CD4-positive, CD25-positive, alpha-beta regulatory T cell (primary cell): Measurements from ENCODE around the gene GPATCH2. TPM values are rescaled to one million over a fixed set of nuclear protein-coding genes. Genes with fewer than 3 reads are reported as not detected.
"Not testable (repeated sequence)": the region's sequence is repeated elsewhere in the genome, so short reads cannot be mapped to it uniquely, and the experiment has no call there.

Experiments
- ATAC-seq, 2 donors: fragments of 150-1000 bp; cut with Tn5 transposase; one replicate each; pipeline ENCODE4 v1.10.0; 2021; ENCODE audit warnings: low read depth in 2 of 2, moderate number of reproducible peaks in 2 of 2, moderate library complexity in 1 of 2
- DNase-seq, 3 donors: peaks; one replicate each; pipeline versions ENCODE4 v3.0.0 to v3.0.0-alpha.2; 2012 to 2022; ENCODE audit warnings: mixed read lengths in 1 of 3
- H3K27ac ChIP-seq: one replicate; pipeline ENCODE4 v1.7.0; 2013; ENCODE audit warnings: mild to moderate bottlenecking, low read length; ENCODE audit not compliant: insufficient read depth, poor library complexity, severe bottlenecking
- H3K27me3 ChIP-seq: one replicate; pipeline ENCODE4 v1.7.0; 2013; ENCODE audit warnings: low read length; ENCODE audit not compliant: control insufficient read depth, insufficient read depth
- H3K36me3 ChIP-seq: one replicate; pipeline ENCODE4 v1.7.0; 2013; ENCODE audit warnings: mild to moderate bottlenecking, low read length, moderate library complexity; ENCODE audit not compliant: control insufficient read depth, insufficient read depth
- H3K4me1 ChIP-seq: 2 replicates; pipeline ENCODE4 v1.7.0; 2013; ENCODE audit warnings: mild to moderate bottlenecking, low read length; ENCODE audit not compliant: insufficient read depth, control insufficient read depth, poor library complexity, severe bottlenecking
- H3K4me3 ChIP-seq: one replicate; pipeline ENCODE4 v1.7.0; 2013; ENCODE audit warnings: low read depth, mild to moderate bottlenecking, low read length, moderate library complexity
- H3K9me3 ChIP-seq, 2 experiments: 1 replicate in 1 of 2; 2 replicates in 1 of 2; pipeline ENCODE4 v1.7.0; 2013; ENCODE audit warnings: low read length in 2 of 2, mild to moderate bottlenecking in 1 of 2, moderate library complexity in 1 of 2; ENCODE audit not compliant: control insufficient read depth in 2 of 2
- H3K27ac Mint-ChIP-seq, 3 donors: one replicate each; pipeline ENCODE4 v1.8.0; 2020 to 2022; ENCODE audit warnings: mild to moderate bottlenecking in 3 of 3, mixed read lengths in 3 of 3, moderate library complexity in 2 of 3
- H3K27me3 Mint-ChIP-seq: one replicate; pipeline ENCODE4 v1.8.0; 2022; ENCODE audit warnings: mild to moderate bottlenecking, mixed read lengths
- H3K36me3 Mint-ChIP-seq: one replicate; pipeline ENCODE4 v1.8.0; 2020; ENCODE audit warnings: mixed read lengths
- H3K4me1 Mint-ChIP-seq, 4 donors: one replicate each; pipeline ENCODE4 v1.8.0; 2020 to 2022; ENCODE audit warnings: mixed read lengths in 4 of 4, mild to moderate bottlenecking in 1 of 4
- H3K4me3 Mint-ChIP-seq, 4 donors: one replicate each; pipeline ENCODE4 v1.8.0; 2020 to 2022; ENCODE audit warnings: mild to moderate bottlenecking in 4 of 4, mixed read lengths in 4 of 4, moderate library complexity in 3 of 4
- H3K9me3 Mint-ChIP-seq, 7 donors: one replicate each; pipeline ENCODE4 v1.8.0; 2020 to 2022; ENCODE audit warnings: mixed read lengths in 7 of 7, mild to moderate bottlenecking in 3 of 7, moderate library complexity in 2 of 7
- polyA plus RNA-seq, 4 donors: library from polyadenylated mRNA; unstranded; fragments of 300-500 nt; fragmentation: Illumina TruSeq; gene quantifications; one replicate each; pipeline ENCODE4 v1.2.3, GENCODE V29; 2021
- total RNA-seq: library from RNA; stranded (reverse); gene quantifications from one replicate; pipeline ENCODE4 v1.2.3, GENCODE V29; 2022

The GPATCH2 gene
- total and polyA plus RNA-seq, 5 donors from 2014 or later, result 3.4 to 17.0 (median 4.4) TPM

DNA sequence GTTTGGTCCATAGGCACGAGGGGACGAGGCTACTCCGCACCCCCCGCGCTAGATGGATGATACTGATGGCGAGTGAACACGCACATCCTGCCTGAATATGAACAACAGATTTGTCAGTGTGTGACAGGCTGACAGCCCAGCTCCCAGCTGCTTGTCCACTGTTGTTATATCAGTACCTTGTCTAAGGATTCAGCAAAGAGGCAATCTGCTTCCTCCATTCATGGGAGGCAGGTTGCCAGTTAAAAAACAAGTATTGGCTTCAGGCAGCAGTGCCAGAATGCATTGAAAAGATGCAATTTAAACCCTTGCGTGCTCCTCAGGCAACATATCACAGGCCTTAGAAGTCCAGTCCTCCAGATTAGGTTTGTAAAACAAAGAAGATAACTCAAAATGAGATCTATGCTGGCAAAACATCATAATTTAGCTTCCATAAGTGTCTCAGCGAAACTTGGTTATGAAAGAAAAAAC lies 223.3 kb downstream of the GPATCH2 start:
- H3K27me3 ChIP-seq, result no peaks in the 10 kb centered on the region
- H3K4me1 ChIP-seq, result no peaks in the 10 kb centered on the region
- DNase-seq (no peak), ATAC-seq (no peak)
- H3K4me1 Mint-ChIP-seq, result no peaks in the 10 kb centered on the region
- H3K27ac Mint-ChIP-seq, result no peak overlapping the region
- no peak overlapping the region for H3K4me3 ChIP-seq
- no peaks in the 10 kb centered on the region for H3K36me3 ChIP-seq
- no peaks in the 10 kb centered on the region for H3K36me3 Mint-ChIP-seq
- H3K9me3 Mint-ChIP-seq, result peaks cover 0 to 3% (median 0%) of the 10 kb centered on the region in 7 donors
- peaks cover 4% of the 10 kb centered on the region for H3K27me3 Mint-ChIP-seq
- no peak overlapping the region for H3K27ac ChIP-seq
- no peak overlapping the region for H3K4me3 Mint-ChIP-seq
- no peaks in the 10 kb centered on the region for H3K9me3 ChIP-seq

DNA sequence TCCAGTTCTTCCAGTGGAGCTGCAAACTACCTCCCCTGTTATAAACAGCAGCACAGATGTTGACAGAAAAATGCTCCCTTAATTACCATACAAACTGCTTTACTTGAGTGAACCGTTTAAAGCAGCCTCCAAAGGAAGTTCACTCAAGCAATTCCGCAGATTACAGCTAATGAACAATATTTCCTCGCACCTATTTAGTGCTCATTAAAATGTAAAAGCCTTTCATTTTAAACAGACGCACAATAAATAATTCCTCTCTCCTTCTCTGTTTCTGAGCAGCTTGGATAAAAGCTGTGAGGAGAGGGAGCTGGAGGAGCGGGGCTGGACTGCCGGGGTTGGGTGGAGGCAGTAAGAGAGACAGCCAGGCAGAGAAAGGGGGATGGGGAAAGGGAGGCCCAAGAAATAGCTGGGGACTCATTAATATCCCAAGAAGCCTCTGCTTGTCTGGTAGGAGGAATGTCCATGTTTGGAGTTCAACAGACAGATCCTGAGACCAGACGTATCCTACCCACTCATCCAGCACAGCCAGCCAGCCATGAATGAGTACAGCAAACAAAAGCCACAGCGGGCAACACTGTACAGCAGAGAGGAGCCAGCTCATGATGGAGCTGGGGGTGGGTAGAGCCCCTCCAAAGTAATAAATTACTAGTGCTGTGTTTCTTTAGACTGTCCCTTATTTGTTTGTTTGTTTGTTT lies 227.7 kb downstream of the GPATCH2 start:
- Histone ChIP-seq H3K4me1 (no peaks in the 10 kb centered on the region), H3K27ac (no peak overlapping the region), H3K36me3 (no peaks in the 10 kb centered on the region), H3K27me3 (no peaks in the 10 kb centered on the region), H3K9me3 (no peaks in the 10 kb centered on the region), H3K4me3 (no peak overlapping the region)
- Mint-ChIP-seq H3K4me3 (no peak overlapping the region), H3K27me3 (no peaks in the 10 kb centered on the region), H3K4me1 (no peaks in the 10 kb centered on the region), H3K36me3 (no peaks in the 10 kb centered on the region), H3K27ac (no peak overlapping the region), H3K9me3 (peaks cover 0 to 7% (median 0%) of the 10 kb centered on the region in 7 donors)
- no peak for DNase-seq
- ATAC-seq, result no peak

DNA sequence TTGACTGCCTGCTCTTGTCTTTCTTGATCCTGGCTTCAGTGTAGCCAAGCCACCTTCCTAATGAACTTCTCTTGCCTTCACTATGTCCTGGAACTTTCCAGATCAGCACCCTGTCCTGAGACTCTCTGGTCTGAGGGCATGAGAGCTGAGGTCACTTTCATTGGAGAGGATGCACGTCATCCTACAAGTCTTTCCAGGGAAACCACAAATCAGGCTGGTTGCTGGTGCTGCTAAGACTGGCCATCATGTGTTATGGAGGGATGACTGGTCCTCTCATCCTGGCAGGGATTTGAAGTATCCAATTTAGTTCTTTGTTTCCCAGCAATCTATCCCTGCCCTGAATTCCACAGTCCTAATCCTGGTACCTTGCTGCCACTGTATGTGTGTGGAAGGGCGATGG lies 228.6 kb downstream of the GPATCH2 start:
- ATAC-seq (no peak), DNase-seq (no peak)
- Mint-ChIP-seq H3K4me1 (no peaks in the 10 kb centered on the region), H3K9me3 (peaks cover 0 to 7% (median 0%) of the 10 kb centered on the region in 7 donors), H3K27me3 (no peaks in the 10 kb centered on the region), H3K27ac (no peak overlapping the region), H3K36me3 (no peaks in the 10 kb centered on the region), H3K4me3 (no peak overlapping the region)
- Histone ChIP-seq H3K4me1 (no peaks in the 10 kb centered on the region), H3K36me3 (no peaks in the 10 kb centered on the region), H3K27ac (no peak overlapping the region), H3K9me3 (no peaks in the 10 kb centered on the region), H3K4me3 (no peak overlapping the region), H3K27me3 (no peaks in the 10 kb centered on the region)

DNA sequence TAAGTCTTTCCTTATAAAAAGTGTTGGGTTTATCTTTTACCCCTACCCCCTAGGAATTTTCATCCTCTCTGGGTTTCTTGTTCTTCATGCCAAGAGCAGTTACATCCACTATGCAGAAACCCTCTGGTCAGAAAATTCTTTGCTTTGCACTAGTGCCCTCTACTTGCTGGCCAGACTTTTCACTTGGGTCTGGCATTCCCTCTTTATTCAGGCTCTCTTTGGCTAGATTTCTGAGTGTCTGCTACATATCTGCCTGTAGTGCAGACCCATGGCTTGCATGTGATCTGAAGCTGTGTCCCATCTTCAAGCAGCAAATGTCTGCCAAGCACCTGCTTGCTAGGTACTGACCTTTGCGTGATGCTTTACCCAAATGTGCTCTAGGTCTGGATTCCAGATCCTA lies 237.0 kb downstream of the GPATCH2 start:
- H3K27ac ChIP-seq, result no peak overlapping the region
- H3K9me3 ChIP-seq, result no peaks in the 10 kb centered on the region
- H3K4me1 ChIP-seq, result no peaks in the 10 kb centered on the region
- no peaks in the 10 kb centered on the region for H3K36me3 ChIP-seq
- no peaks in the 10 kb centered on the region for H3K9me3 Mint-ChIP-seq
- no peak overlapping the region for H3K4me3 Mint-ChIP-seq
- DNase-seq, result no peak
- H3K27me3 ChIP-seq, result no peaks in the 10 kb centered on the region
- H3K36me3 Mint-ChIP-seq, result no peaks in the 10 kb centered on the region
- no peaks in the 10 kb centered on the region for H3K27me3 Mint-ChIP-seq
- no peak overlapping the region for H3K27ac Mint-ChIP-seq
- H3K4me1 Mint-ChIP-seq, result no peaks in the 10 kb centered on the region
- no peak for ATAC-seq
- no peak overlapping the region for H3K4me3 ChIP-seq

DNA sequence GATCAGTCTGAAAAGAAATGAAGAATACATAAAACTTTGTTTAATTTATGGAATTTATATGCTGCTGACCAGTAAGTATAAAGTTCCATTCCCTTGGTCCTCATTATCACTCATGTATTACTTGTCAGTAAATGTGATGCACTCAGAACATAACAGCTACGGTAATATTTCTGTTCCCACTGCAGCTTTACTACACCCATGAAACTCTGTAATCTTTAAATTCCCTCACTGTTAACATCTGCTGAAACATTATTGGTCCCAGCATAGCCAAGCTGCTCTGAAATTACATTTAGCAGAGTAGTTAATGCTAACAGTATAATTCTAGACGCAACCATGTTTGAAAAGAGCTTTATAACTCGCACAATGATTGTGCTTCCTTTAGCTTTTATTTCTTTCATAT lies 238.4 kb downstream of the GPATCH2 start:
- Mint-ChIP-seq H3K4me3 (no peak overlapping the region), H3K4me1 (no peaks in the 10 kb centered on the region), H3K27ac (no peak overlapping the region), H3K36me3 (no peaks in the 10 kb centered on the region), H3K9me3 (no peaks in the 10 kb centered on the region), H3K27me3 (no peaks in the 10 kb centered on the region)
- H3K9me3 ChIP-seq, result no peaks in the 10 kb centered on the region
- ATAC-seq, result no peak
- no peaks in the 10 kb centered on the region for H3K36me3 ChIP-seq
- H3K27me3 ChIP-seq, result no peaks in the 10 kb centered on the region
- H3K4me3 ChIP-seq, result no peak overlapping the region
- no peak overlapping the region for H3K27ac ChIP-seq
- no peaks in the 10 kb centered on the region for H3K4me1 ChIP-seq
- no peak for DNase-seq

DNA sequence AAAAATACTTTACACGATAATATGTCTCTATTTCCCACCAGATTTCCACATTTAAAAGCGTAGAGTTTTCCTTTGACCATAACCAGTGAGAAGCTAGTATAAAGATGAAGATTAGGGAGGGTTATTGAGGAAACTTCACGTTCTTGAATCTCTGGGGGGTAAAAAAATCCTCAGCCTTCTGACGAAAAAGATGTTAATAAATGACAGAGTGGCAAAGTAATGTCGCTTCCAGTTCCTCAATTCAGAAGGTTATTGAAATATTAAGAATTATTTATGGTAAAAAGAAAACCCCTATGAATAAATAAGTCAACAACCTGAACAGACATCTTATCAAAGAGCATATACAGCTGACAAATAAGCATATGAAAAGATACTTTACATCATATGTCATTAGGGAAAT lies 241.0 kb downstream of the GPATCH2 start:
- no peaks in the 10 kb centered on the region for H3K27me3 Mint-ChIP-seq
- H3K27ac ChIP-seq, result no peak overlapping the region
- ATAC-seq, result no peak
- no peaks in the 10 kb centered on the region for H3K36me3 Mint-ChIP-seq
- no peaks in the 10 kb centered on the region for H3K4me1 ChIP-seq
- no peaks in the 10 kb centered on the region for H3K4me1 Mint-ChIP-seq
- no peaks in the 10 kb centered on the region for H3K27me3 ChIP-seq
- no peak overlapping the region for H3K4me3 Mint-ChIP-seq
- H3K36me3 ChIP-seq, result no peaks in the 10 kb centered on the region
- no peak for DNase-seq
- H3K27ac Mint-ChIP-seq, result no peak overlapping the region
- peaks cover 0 to 4% (median 0%) of the 10 kb centered on the region in 7 donors for H3K9me3 Mint-ChIP-seq
- H3K4me3 ChIP-seq, result no peak overlapping the region
- H3K9me3 ChIP-seq, result no peaks in the 10 kb centered on the region

DNA sequence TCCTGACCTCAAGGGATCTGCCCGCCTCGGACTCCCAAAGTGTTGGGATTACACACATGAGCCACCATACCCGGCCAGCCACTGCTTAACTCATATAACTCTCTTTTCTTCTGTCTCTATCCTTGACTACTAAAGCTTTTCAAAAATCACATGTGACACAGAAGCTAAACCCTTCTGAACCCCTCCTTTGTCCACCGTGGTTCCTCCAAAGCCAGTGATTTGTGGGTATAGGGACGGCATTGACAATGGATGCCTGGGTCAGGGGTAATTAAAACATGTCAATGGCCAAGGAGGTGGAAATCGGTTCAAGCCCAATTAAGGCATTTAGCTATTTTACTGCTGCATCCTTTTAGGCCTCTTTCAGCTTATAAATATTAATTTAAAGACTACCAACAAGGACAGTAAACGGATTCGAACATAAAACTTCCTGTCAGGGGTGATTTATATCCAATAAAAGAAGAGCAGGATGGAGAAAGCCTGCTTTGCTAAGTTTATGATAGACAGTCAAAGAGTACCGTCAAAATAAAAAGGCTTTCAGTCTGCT lies 242.3 kb downstream of the GPATCH2 start:
- DNase-seq (no peak), ATAC-seq (no peak)
- H3K4me3 Mint-ChIP-seq, result no peak overlapping the region
- H3K36me3 Mint-ChIP-seq, result no peaks in the 10 kb centered on the region
- H3K27ac Mint-ChIP-seq, result no peak overlapping the region
- H3K9me3 ChIP-seq, result no peaks in the 10 kb centered on the region
- no peaks in the 10 kb centered on the region for H3K4me1 ChIP-seq
- H3K27me3 Mint-ChIP-seq, result no peaks in the 10 kb centered on the region
- peaks cover 0 to 7% (median 0%) of the 10 kb centered on the region in 7 donors for H3K9me3 Mint-ChIP-seq
- no peaks in the 10 kb centered on the region for H3K27me3 ChIP-seq
- no peaks in the 10 kb centered on the region for H3K36me3 ChIP-seq
- no peak overlapping the region for H3K4me3 ChIP-seq
- H3K27ac ChIP-seq, result no peak overlapping the region
- no peaks in the 10 kb centered on the region for H3K4me1 Mint-ChIP-seq

DNA sequence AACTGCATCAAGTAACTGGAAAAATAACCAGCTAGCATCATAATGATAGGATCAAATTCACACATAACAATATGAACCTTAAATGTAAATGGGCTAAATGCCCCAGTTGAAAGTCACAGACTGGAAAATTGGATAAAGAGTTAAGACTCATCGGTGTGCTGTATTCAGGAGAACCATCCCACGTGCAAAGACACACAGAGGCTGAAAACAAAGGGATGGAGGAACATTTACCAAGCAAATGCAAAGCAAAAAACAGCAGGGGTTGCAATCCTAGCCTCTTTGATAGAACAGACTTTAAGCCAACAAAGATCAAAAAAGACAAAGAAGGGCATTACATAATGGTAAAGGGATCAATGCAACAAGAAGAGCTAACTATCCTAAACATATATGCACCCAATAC lies 249.1 kb downstream of the GPATCH2 start:
- H3K36me3 ChIP-seq, H3K9me3 ChIP-seq, H3K4me3 Mint-ChIP-seq, H3K4me1 ChIP-seq, H3K4me1 Mint-ChIP-seq, H3K27me3 ChIP-seq, H3K27ac Mint-ChIP-seq, H3K36me3 Mint-ChIP-seq, DNase-seq, ATAC-seq, H3K4me3 ChIP-seq, H3K27me3 Mint-ChIP-seq, H3K27ac ChIP-seq: not testable (repeated sequence)
- H3K9me3 Mint-ChIP-seq, result peaks cover 4 to 13% (median 6%) of the 10 kb centered on the region in 7 donors
